HG03460 (cell line): ENCODE results near the gene PIP4P1.

Experiments used
- ATAC-seq: cut with Tn5 transposase; IDR thresholded peaks from one replicate; pipeline ENCODE4 v1.9.1; 2021; ENCODE audit not compliant: unreplicated experiment

Gene PIP4P1

GRCh38 chr14:20438664-20439063 lies 22.6 kb downstream of the PIP4P1 start:
- ATAC-seq = no peak

- ATAC-seq = no peak
Measured at GRCh38 chr14:20436363-20436755, 24.9 kb downstream of the PIP4P1 start.

- no peak for ATAC-seq
Measured at GRCh38 chr14:20435582-20436362, 25.5 kb downstream of the PIP4P1 start, which contains the start of gene KLHL33. Gene KLHL33 (minus strand): TSS chr14:20436166. CDS start chr14:20435811, 355 bp downstream.

- no peak for ATAC-seq
Measured at GRCh38 chr14:20434701-20435581, 26.3 kb downstream of the PIP4P1 start.

- no peak for ATAC-seq
Measured at GRCh38 chr14:20429801-20430669, 31.2 kb downstream of the PIP4P1 start.

- ATAC-seq = no peak
Measured at GRCh38 chr14:20428802-20429201, 32.4 kb downstream of the PIP4P1 start.

GRCh38 chr14:20428010-20428365 lies 33.2 kb downstream of the PIP4P1 start:
- ATAC-seq = peak; percentile 35

- peak; percentile 63 for ATAC-seq
Measured at GRCh38 chr14:20427231-20428009, 33.8 kb downstream of the PIP4P1 start.

- no peak for ATAC-seq
Measured at GRCh38 chr14:20424851-20425250, 36.4 kb downstream of the PIP4P1 start.

- ATAC-seq = no peak
Measured at GRCh38 chr14:20422886-20423285, 38.3 kb downstream of the PIP4P1 start.

- no peak for ATAC-seq
Measured at GRCh38 chr14:20421267-20421666, 40.0 kb downstream of the PIP4P1 start.

- ATAC-seq = no peak
Measured at GRCh38 chr14:20419419-20419818, 41.8 kb downstream of the PIP4P1 start.

GRCh38 chr14:20418501-20418909 lies 42.7 kb downstream of the PIP4P1 start:
- no peak for ATAC-seq

GRCh38 chr14:20417250-20418186 lies 43.7 kb downstream of the PIP4P1 start:
- ATAC-seq = no peak

GRCh38 chr14:20416223-20416622 lies 45.0 kb downstream of the PIP4P1 start:
- ATAC-seq = no peak

GRCh38 chr14:20415782-20416206 lies 45.4 kb downstream of the PIP4P1 start:
- peak; percentile 42 for ATAC-seq

GRCh38 chr14:20413744-20414082 lies 47.5 kb downstream of the PIP4P1 start:
- peak; percentile 35 for ATAC-seq

- peak; percentile 78 for ATAC-seq
Measured at GRCh38 chr14:20412876-20413743, 48.1 kb downstream of the PIP4P1 start, which contains the start of gene TEP1. Gene TEP1 (minus strand): TSS chr14:20413501. CDS start chr14:20408439, 5,062 bp downstream.
